ENCODE results near the gene CYP3A5.
"Not testable (repeated sequence)": the region's sequence is repeated elsewhere in the genome, so short reads cannot be mapped to it uniquely, and the experiment has no call there.

The CYP3A5 gene

DNA sequence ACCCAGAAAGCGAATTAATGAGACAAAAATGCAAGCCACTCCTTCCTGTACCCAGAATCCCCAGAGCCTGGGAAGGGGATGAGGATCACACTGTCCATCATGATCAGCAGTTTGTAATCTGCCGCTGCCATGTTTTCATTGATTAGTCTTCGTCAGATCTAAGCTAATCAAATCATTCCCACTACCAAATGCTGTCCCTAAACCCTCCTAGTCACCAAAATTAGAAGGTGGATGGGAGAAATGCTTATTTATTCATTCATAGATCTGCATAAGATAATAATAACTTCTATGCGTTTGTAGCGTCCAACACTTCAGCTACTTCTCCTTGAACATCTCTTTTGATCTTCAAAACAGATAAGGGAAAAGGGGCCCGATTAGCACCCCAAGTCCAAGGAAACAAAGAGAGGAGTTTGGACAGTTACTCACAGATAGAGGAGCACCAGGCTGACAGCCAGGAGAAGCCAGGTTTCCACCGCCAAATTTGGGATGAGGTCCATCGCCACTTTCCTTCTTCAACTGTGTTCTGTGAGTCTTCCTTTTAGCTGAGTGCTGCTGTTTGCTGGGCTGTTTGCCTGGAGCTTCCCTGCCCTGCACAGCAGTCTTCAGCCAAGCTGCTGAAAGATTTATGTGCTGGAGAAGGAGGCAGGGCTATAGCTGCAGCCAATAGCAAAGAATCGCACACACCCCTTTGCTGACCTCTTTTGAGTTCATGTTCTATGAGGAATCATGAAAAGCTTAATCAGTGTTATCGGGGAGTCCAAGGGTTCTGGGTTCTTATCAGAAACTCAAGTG, at the start of gene CYP3A5:
CYP3A5 (minus strand) TSS at position 597 of the 792 bp plus-strand sequence; CDS start at position 497, 100 bp downstream.
- DNase-seq: no peak

DNA sequence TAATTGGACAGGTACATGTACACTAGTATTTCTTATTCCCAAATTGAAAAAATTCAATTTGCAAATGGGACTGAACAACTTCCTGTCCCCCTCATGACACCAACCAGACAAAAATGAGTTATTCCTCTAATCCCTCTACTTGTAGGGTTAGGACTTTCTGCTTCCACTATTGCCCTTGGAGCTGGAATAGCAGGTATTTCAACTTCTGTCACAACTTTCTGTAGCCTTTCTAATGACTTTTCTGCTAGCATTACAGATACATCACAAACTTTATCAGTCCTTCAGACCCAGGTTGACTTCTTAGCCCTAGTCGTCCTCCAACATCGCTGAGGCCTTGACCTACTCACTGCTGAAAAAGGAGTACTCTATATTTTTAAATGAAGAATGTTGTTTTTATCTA, 48.8 kb upstream of the CYP3A5 start:
- no peak for DNase-seq

- DNase-seq: not testable (repeated sequence)
Observed at GRCh38 chr7:99723201-99723600, 43.4 kb upstream of the CYP3A5 start.

DNA sequence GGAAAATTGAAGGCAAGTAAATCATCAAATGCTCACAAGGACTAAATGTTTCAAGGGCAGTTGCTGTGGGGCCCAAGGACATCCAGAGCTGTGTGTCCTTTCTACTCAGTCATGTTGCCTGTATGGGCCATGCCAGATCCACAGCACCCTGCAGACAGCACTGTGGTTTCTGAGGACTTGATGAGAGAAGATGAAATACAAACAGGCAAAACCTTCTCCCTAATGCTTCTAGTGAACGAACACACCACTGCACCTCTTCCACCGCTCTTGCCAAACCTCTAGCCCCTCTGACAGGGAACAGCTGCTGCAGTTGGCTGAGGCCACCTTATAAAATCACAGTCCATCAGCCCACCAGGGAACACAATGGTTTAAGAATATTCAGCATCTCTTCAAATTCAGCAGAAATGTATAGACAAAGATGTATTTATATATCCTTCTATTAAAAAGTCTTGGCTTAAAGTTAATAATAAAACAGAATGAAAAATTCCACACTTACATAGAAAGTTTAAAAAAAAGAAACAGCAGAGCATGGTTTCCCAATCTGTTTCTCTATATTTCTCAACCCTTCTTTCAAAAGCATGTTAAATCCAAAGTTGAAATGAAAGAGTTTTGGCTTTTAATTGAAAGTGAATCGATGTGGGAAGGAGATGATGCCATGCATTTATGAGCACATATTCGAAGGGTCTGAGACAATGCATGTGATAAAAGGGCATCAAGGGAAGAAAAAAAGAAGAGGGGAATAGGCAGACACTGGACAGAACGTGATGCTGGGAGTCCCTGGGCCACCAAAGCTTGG, 41.2 kb upstream of the CYP3A5 start:
- no peak for DNase-seq

- no peak for DNase-seq
Observed at GRCh38 chr7:99719996-99720769, 40.4 kb upstream of the CYP3A5 start.

DNA sequence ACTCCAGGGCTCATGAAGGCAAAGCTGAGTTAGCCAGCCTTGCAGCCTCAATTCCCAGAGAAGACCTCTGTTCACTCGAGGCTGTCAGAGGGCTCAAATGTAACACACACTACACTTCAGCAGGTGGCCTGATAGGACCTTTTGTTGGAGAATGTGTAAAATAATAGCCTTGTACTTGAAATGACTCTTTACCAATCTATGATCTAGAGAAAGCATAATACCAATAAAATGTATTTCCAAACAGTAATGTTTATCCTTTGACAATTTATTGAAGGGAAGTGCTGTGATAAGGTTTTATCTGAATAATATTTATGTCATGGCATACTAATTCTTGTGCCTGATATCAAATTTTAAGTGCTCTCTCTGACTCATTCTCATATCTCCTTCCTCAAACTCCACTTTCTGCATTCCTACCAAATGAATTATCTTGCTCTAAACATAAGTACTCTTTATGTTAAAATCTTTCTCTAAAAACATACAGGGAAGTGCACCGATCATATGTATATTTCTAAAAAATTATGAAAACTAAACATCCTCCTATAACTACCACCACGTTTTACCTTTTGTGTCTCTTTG, 34.3 kb upstream of the CYP3A5 start:
- DNase-seq: no peak

DNA sequence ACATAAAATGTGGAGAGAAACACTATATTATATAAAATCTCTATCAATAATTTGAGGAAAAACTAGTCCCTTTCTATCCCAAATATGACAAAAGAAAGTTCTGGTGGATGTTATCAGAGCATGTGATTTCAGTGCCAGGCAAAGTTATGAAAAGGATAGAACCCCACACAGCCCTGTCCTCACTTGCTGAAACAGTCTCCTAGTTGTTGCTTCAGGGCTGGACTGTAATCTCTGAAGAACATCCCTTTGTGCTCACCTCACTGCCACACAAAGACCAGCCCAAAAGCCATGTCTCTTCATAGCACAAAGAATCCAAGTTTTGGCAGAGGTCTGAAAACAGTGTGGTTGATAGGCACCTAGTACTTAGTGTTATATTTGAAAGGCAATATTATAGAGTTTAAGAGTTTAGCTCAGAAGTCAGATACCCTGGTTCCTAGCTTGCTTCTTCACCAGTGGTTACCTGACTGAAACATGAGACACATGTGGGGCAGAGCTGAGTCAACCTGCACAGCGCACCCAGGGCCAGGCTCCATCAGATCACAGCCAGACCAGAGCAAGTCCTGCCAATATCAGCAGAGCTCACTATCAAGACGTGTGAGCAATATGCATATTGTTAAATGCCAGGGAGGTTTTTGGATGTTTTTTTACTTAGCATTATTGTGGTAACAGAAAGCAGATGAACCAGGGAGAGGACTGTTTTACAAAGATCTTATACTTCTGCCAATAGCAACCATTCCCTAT, 30.2 kb upstream of the CYP3A5 start:
- no peak for DNase-seq

DNA sequence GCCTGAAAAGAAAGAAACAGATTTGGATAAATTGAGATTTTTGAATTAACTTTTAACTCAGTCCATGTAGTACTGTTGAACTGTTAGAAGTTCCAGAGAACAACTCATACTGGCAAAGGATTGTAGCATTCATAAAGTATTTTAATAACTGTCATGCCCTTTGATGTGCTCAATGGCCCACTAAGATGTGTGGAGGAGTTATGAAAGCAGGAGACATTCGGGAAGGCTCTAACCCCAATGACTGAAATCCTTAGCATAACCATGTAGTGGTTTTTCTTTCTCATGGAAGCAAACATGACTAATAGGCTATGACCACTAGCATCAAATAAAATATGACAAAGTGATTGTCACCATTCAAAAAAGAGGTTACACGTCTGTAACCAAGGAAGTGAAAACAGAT, 29.5 kb upstream of the CYP3A5 start:
- DNase-seq: no peak

DNA sequence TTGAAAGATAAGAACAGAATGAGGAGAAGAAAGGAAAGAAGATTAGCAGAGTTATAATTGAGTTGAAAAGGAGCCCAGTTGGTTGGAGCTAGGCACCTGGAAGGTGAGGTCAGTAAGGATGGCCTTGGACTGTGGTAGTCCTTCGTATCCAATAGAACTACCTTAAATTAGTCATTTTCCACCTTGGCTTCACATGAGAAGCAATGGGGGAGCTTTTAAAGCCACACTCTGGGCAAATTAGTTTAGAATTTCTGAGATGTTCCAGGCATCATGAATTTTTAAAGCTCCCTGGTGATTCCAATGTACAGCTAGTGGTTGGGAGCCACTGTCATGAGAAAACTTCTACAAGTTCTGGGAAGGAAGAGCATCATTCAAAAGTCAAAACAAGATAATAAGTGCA, 27.3 kb upstream of the CYP3A5 start:
- DNase-seq: no peak

DNA sequence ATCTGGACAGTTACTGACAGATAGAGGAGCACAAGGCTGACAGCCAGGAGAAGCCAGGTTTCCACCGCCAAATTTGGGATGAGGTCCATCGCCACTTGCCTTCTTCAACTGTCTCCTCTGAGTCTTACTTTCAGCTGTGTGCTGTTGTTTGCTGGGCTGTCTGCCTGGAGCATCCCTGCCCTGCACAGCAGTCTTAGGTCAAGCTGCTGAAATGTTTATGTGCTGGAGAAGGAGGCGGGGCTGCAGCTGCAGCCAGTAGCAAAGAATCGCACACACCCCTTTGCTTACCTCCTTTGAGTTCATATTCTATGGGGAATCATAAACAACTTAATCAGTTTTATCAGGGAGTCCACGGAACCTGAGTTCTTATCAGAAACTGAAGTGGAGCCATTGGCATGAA, 20.1 kb upstream of the CYP3A5 start:
- DNase-seq: no peak

GRCh38 chr7:99698867-99699730, 19.3 kb upstream of the CYP3A5 start:
- not testable (repeated sequence) for DNase-seq

GRCh38 chr7:99694912-99695304, 15.1 kb upstream of the CYP3A5 start:
- no peak for DNase-seq

DNA sequence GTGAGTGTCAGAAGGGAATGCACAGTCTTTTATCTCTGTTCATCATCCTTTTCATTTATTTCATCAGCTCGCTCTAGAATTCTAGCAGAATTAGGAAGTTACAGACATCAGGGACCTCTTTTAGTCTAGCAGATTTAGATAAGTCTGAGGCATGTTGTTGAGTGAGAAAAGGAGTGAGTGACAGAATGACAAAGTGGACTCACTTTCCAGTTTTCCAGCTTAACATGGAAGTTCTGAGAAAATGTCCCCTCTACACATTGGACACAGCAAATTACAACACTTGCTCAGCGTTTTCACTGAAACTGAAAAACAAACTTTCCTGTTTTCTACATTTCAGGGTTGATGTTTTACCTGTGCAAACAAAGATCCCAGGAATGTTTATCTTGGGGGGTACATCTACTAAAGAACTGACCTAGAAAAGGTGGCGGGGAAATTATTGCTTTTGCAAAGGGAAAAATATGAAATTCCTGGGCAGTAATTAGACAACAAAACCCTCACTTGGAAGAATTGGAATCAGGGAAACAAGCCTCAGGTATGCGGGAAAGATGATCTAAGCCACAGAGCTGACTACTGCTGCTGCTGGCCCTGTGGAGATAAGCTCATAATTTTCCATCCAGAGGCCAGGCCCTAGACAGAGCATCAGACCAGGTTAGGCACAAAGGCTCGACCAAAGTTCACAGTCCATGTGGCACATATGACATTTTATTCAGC, 14.6 kb upstream of the CYP3A5 start:
- no peak for DNase-seq

DNA sequence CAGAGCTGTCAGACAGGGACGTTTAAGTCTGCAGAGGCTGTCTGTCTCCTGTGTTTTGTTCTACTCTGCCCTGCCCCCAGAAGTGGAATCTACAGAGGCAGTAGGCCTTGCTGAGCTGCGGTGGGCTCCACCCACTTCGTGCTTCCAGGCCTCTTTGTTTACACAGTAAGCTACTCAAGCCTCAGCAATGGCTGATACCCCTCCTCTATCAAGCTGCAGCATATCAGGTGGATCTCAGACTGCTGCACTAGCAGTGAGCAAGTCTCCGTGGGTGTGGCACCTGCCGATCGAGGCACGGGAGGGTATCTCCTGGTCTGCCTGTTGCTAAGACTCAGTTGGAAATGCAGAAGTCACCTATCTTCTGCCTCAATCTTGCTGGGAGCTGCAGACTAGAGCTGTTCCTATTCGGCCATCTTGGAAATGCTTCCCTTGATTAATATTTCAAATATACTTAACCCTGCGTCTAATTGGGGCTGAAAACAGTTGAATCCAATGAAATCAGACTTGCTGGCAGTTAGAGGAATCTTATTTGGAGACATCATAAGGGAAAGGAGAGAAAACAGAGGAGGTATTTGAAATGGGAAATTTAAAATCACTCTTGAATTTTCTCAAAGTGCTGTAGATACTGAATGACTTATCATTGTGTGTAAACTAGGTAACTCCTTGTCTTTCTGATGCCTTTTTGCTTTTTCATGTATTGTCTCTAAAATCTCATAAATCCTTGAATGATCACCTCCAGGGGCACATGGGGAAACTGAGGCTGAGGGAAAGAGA, 13.8 kb upstream of the CYP3A5 start:
- peak; percentile 47 for DNase-seq

- DNase-seq: no peak
Observed at GRCh38 chr7:99693100-99693426, 13.3 kb upstream of the CYP3A5 start.

- DNase-seq: not testable (repeated sequence)
Observed at GRCh38 chr7:99692563-99692962, 12.8 kb upstream of the CYP3A5 start.

DNA sequence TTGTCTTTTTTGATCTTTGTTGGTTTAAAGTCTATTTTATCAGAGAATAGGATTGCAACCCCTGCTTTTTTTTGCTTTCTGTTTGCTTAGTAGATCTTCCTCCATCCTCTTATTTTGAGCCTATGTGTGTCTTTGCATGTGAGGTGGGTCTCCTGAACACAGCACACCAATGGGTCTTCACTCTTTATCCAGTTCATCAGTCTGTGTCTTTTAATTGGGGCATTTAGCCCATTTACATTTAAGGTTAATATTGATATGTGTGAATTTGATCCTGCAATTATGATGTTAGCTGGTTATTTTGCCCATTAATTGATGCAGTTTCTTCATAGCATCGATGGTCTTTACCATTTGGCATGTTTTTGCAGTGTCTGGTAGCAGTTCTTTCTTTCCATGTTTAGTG, 11.9 kb upstream of the CYP3A5 start:
- not testable (repeated sequence) for DNase-seq

- not testable (repeated sequence) for DNase-seq
Observed at GRCh38 chr7:99690918-99691317, 11.1 kb upstream of the CYP3A5 start.

DNA sequence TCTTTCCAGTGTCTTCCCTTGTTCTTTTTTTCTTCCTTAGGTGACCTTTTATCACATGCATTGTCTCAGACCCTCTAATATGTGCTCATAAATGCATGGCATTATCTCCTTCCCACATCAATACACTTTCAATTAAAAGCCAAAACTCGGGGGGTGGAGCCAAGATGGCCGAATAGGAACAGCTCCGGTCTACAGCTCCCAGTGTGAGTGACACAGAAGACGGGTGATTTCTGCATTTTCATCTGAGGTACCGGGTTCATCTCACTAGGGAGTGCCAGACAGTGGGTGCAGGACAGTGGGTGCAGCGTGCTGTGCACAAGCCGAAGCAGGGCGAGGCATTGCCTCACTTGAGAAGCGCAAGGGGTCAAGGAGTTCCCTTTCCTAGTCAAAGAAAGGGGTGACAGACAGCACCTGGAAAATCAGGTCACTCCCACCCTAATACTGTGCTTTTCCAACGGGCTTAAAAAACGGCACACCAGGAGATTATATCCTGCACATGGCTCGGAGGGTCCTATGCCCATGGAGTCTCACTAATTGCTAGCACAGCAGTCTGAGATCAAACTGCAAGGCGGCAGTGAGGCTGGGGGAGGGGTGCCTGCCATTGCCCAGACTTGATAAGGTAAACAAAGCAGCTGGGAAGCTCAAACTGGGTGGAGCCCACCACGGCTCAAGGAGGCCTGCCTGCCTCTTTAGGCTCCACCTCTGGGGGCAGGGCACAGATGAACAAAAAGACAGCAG, 6.2 kb upstream of the CYP3A5 start:
- peak; percentile 2 for DNase-seq
